NCI-H774 (cell line): ENCODE measurements around the gene CHAT.

ENCODE experiments used
- DNase-seq: peaks from one replicate; lab custom pipeline; 2025; lab: John Stamatoyannopoulos, UW

The CHAT gene

GRCh38 chr10:49631975-49632374 is 18.1 kb downstream of the CHAT start:
- no peak for DNase-seq

DNA sequence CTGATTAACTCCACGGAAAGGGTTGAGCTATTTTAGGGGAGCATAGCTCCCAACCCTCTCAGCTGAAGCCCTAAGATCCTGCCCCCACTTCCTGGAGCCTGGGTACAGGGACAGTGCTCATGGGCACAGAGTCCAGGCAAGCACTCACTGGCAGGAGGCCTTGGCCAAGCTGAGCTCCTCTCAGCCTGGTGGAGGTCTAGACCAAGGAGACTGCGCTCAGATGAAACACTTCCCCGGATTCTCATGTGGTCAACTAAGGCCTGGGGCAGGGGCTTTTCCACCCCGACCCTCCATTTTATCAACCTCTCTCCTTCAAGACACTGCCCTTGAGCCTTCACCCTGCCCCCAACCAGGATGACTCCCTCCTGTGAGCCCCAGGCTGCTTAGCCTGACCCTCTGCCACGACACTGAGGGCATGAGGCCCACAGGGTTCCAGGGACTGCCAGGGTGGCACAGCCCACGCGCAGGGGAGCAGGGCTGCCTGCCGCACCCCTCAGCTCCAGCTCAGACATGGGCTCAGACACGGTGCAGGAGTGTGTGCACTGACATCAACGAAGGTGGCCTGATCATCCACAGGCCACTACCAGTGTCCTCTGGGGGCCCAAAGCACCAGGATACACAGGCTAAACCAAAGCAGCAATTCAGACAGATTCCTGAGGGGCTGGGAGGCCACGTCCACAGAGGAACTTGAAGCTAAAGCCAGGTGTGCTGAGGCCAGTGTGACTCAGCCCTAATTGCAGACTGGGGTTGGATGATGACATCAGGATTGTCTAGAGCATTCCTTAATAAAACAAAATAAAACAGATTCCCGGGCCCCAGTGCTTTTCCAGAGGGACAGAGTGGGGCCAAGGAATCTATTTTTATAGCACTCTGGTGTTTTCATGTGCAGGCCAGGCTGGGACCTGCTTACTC is 18.8 kb downstream of the CHAT start:
- no peak for DNase-seq

DNA sequence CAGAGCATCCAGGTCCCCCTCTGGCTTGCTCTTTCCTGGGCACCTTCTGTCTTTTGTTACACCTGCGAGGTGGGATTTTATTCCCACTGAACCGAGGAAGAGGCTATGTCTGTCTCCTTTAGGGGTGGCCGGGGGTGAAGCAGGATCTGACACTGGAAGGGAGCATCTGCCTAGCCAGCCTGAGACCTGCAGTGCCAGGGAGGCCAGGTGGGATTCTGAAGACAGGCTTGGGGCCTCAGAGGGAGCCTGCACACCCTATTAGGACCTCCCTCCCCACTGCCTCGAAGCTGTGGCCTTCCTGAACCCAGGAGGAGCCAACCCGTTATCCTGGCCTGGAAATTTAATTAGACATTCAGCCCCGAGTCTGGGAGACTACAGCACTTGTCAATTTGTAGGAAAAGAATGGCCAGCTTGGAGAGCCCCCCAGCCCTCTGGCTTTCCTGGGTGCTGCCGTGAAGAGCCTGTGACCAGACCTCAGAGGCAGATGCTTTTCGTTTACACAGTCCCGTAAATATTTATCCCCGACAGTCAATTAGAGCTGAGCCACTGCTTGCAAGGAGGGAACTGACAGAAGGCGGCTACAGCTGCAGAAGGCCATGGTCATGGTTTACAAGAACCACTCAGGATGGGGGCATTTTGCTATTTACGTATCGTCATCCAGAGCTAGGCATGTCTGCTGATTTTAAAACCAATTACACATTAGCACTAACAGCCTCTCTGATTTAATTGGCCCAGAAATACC is 19.7 kb downstream of the CHAT start:
- DNase-seq = no peak

DNA sequence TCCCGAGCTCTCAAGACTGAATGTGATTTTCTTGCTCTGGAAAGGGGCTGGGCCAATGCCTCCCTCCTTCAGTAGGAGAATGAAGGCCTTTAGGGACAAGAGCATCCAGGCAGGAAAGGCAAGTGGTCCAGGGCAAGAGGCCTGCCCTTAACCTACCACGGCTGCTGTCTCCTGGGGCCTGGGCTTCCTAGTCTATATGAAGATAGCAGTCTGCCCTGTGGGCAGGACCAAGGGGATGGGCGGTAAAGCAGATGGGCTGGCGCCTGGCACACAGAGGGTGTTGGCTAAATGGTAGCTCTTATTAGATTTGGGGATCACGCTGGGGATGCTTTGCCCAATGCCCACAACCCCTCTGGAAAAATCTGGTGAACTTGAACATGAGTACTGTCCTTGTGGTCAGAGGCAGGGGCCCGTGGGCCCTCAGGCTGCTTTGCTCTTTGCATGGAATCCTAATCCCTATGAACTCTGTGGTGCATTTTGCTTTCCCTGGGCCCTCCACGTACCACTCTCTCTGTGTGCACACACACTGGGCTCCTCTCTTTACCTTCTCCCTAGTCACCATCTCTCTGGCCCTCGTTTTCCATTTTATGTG is 20.3 kb downstream of the CHAT start:
- no peak for DNase-seq

DNA sequence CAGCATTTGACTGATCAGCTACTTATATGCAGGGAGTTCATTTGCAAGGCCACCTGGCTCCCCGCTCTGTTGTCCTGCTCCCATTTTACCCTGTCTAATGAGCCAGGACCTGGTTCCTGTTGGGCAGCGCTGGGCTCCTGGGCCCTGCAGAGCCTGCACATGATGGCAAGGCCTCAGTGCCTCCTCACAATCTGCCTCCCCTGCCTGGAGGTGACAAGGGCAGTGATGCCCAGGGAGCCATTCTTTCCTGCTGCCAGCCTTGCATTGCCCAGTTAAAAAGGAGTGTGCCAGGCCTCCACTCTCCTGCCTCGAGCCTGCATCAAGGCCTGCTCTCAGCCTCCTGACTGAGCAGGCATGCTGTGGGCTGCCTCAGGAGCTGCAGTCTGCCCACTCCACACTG is 28.5 kb downstream of the CHAT start:
- no peak for DNase-seq

DNA sequence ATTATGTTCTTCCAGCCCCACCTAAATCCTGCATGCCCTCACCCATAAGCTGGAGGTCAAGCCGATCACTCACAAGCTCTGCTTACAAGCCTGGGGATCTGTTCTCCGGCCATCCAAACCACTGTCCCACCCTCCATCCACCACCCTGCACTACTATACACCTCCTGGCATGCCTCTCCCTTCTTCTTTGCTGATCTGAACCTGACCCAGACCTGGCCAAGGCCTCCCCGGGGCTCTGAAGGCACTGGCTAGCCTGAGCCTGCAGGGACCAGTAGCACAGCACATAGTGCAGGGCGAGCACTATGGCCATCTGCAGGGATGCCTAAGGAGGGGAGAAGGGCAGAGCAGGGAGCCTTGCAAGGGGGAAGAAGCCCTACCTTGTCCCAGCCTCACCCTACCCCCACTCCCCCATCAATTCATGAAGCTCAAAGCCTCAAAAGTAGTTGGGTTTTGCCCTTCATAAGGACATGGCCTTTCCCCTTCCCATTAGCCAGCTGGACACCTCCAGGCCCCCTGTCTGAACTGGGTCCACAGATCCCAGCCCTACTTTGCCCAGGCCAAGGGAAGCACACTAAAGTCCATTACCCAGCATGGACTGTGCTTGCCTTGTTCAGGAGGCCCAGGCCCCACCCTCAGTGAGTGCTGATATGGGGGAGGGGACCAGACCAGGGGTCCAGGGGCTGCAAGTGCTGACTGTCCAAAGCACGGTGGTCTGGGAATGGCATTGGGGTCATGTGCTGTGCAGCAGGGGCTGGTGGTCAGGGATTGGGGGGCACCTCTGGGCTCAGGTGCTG is 29.6 kb downstream of the CHAT start:
- no peak for DNase-seq

GRCh38 chr10:49644035-49644646 is 30.3 kb downstream of the CHAT start:
- DNase-seq = no peak

DNA sequence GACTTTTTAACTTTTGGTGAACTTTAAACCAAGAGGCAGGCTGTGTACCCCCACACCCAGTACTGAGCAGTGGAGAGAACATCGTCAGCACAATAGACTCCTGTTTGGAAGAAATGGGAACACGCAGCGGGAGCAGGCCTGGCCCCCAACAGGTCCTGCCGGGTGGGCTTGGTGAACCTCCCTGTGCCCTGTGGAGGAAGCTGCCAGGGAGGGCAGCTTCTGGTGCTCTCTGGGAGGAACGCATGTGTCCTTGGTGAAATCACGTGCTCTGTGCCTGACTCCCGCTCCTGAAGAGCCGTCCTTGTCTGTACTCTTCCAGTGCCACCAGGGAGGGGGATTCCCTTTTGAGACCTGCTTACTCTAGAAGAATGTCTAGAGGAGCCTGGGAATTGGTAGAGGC is 31.6 kb downstream of the CHAT start:
- no peak for DNase-seq

DNA sequence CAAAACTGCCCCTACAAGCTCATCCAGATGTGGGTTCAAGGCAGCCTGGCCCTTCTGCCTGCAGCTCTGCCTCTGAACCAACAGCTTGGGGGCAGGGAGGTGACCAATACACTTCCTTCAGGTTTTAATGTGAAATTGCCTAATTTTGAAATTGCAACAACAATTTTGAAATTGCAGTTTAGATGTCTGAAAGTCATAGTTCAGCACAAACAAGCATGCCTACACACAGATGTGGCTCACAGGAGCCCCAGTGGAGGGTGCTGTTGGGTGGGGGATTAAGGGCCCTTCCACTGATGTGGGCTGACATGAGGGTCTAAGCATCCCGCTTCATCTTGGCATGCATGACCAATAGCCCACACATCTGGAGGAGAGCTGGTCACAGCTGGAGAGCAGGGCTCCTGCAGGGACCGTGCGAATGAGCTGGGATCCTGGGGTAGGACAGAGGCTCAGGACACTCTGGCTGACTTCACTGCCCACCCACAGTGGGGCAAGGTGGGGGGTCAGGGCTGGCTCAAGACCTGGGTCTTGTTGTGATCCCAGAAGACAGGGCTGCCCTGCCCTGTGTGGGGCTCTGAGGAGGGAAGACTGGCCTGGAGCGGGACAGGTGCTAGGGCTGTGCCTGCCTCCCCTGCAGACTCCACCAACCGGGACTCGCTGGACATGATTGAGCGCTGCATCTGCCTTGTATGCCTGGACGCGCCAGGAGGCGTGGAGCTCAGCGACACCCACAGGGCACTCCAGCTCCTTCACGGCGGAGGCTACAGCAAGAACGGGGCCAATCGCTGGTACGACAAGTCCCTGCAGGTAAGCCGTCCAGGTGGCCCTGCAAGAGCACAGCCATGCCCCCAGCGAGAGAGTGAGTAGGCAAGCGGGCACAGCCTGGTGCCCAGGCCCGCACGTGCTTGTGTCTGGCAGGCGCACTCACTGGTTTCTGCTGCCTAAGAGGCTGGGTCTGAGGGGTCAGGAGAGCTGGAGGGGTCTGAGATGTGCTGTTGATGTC is 32.3 kb downstream of the CHAT start:
- no peak for DNase-seq

- DNase-seq = no peak
Measured at GRCh38 chr10:49647554-49647953, 33.7 kb downstream of the CHAT start.

DNA sequence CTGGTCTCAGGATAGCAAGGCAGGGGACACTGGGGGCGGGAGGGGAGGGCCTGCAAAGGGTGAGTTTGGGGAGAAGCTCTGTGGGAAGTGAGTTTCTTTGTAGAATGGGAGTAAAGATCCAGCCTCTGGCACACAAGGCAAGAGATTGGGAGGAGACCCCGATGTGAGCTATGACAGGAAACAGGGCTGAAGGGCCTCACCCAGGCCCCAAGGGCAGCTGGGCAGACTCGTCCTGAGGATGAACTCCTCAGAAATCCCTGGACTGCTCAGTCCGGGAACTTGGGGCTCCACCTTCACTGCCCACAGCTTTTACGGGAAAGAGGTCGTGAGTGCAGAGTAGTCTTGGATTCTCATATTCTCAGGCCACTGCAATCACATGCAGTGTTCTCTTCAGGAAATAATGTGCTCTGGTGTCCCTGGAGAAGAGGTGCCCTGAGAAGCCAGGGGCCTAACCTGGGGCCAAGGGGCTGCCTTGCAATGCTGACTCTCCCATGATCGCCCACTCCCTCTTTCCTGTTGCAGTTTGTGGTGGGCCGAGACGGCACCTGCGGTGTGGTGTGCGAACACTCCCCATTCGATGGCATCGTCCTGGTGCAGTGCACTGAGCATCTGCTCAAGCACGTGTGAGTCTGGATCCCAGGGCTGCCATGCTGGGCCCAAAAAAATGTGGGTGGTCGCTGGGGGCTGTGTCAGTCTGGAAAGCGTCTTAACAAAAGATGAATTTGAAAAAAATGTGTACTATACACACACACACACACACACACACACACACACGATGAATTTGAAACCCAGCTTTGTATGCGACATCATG is 34.4 kb downstream of the CHAT start:
- no peak for DNase-seq

GRCh38 chr10:49649294-49649693 is 35.5 kb downstream of the CHAT start:
- no peak for DNase-seq

GRCh38 chr10:49649936-49650723 is 36.3 kb downstream of the CHAT start:
- DNase-seq = no peak

GRCh38 chr10:49650724-49651034 is 36.8 kb downstream of the CHAT start:
- DNase-seq = no peak

DNA sequence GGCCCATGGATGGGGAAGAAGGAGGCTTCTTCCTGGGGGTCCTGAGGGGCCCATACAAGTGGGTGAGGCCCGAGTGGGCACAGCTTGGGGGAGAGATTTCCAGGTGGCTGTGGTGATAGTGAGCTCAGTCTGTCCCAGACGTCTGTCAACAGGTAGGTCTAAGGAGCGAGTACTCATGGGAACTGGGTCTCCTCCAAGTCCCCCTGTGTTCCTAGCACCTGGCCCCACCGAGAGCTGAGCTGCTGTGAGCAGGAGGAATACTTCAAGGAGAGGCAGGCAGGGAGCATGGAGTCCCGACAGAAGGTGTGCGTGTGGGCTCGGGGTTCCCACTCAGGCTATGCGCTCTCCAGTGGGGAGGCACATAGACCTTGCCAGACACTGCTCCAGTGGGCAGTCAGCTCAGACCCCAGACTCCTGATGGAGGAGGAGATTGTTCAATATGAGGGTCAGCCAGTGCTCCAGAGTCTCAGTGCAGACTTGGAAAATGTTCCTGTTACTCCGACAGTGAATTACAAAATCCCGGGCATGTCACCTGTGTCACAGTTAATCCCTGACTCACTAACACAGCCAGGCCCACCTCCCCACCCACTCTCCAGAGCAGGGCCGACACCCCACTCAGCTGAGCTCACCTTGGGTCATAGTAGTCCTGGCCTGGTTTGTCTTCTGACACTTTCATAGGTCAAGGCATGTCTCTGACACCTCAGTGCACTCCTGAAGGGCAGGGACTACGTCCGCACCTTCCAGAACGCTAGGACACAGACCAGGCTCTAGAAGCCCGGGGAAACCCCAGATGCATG is 37.4 kb downstream of the CHAT start:
- DNase-seq = no peak

GRCh38 chr10:49651917-49652316 is 38.1 kb downstream of the CHAT start:
- no peak for DNase-seq

GRCh38 chr10:49652421-49653272 is 38.8 kb downstream of the CHAT start:
- DNase-seq = no peak
